Upper lobe of right lung (tissue), 1 donor: Measurements from ENCODE around the gene NAV3. TPM values are rescaled to one million over a fixed set of nuclear protein-coding genes. Genes with fewer than 3 reads are reported as not detected.

ENCODE experiments used
- ATAC-seq: fragments of 200-7000 bp; cut with Tn5 transposase; one replicate; pipeline ENCODE4 v1.9.1; 2020; ENCODE audit warnings: mild to moderate bottlenecking, moderate library complexity
- DNase-seq: peaks from one replicate; pipeline ENCODE4 v3.0.0-alpha.2; 2020
- H3K27ac ChIP-seq: fragments of 200-600 bp; one replicate; pipeline ENCODE4 v1.8.0; 2022
- H3K27me3 ChIP-seq: fragments of 200-600 bp; one replicate; pipeline ENCODE4 v1.8.0; 2022; ENCODE audit warnings: mild to moderate bottlenecking
- H3K36me3 ChIP-seq: fragments of 200-600 bp; one replicate; pipeline ENCODE4 v1.8.0; 2022
- H3K4me1 ChIP-seq: fragments of 200-600 bp; one replicate; pipeline ENCODE4 v1.8.0; 2022
- H3K4me3 ChIP-seq: fragments of 200-600 bp; one replicate; pipeline ENCODE4 v1.8.0; 2022; ENCODE audit warnings: mild to moderate bottlenecking
- H3K9me3 ChIP-seq: fragments of 200-600 bp; one replicate; pipeline ENCODE4 v1.8.0; 2022
- CTCF ChIP-seq: fragments of 200-600 bp; IDR thresholded peaks from one replicate; pipeline ENCODE4 v1.8.0; 2022; ENCODE audit warnings: antibody characterized with exemption
- intact Hi-C: fragments of 100-400 bp; cut with DNase I; formaldehyde crosslinking; loops from one replicate; pipeline ENCODE4 v1.11.0; 2022
- total RNA-seq: library from RNA; stranded (reverse); fragmentation: NEBNext Ultra II Directional; extraction: Animal tissue kit (Norgen Biotek cat#: 25700); gene quantifications from one replicate; pipeline ENCODE4 v1.2.1, GENCODE V29; 2021
- donor health status: DM: no; HTN: yes; CAD: no; lungs with severe emphysema.

Gene NAV3
- total RNA-seq, 1 donor from 2014 or later = 17.8 TPM

GRCh38 chr12:77788231-77789168 lies 42.2 kb upstream of the NAV3 start:
- ATAC-seq (no peak), DNase-seq (no peak)
- no peak for TF ChIP-seq CTCF
- H3K27me3 ChIP-seq = no peaks in the 10 kb centered on the region
- no peaks in the 10 kb centered on the region for H3K4me1 ChIP-seq
- no peaks in the 10 kb centered on the region for H3K9me3 ChIP-seq
- H3K4me3 ChIP-seq = no peak overlapping the region
- intact Hi-C loops = no loop called here
- H3K27ac ChIP-seq = no peak overlapping the region
- H3K36me3 ChIP-seq = no peaks in the 10 kb centered on the region

- intact Hi-C loops = no loop called here
- DNase-seq = no peak
- TF ChIP-seq CTCF = no peak
- Histone ChIP-seq H3K4me1 (no peaks in the 10 kb centered on the region), H3K27ac (no peak overlapping the region), H3K27me3 (no peaks in the 10 kb centered on the region), H3K9me3 (no peaks in the 10 kb centered on the region), H3K4me3 (no peak overlapping the region), H3K36me3 (no peaks in the 10 kb centered on the region)
- no peak for ATAC-seq
Measured at GRCh38 chr12:77795699-77796098, 35.0 kb upstream of the NAV3 start.

GRCh38 chr12:77796775-77797174 lies 33.9 kb upstream of the NAV3 start:
- no peaks in the 10 kb centered on the region for H3K27me3 ChIP-seq
- ATAC-seq = no peak
- no peak overlapping the region for H3K4me3 ChIP-seq
- no peaks in the 10 kb centered on the region for H3K36me3 ChIP-seq
- no peak for TF ChIP-seq CTCF
- no peaks in the 10 kb centered on the region for H3K9me3 ChIP-seq
- intact Hi-C loops = no loop called here
- H3K4me1 ChIP-seq = no peaks in the 10 kb centered on the region
- no peak overlapping the region for H3K27ac ChIP-seq
- no peak for DNase-seq

- H3K27me3 ChIP-seq = no peaks in the 10 kb centered on the region
- DNase-seq = no peak
- no peak for ATAC-seq
Measured at GRCh38 chr12:77800501-77800900, 30.2 kb upstream of the NAV3 start.

GRCh38 chr12:77808534-77808933 lies 22.2 kb upstream of the NAV3 start:
- Histone ChIP-seq H3K4me3 (no peak overlapping the region), H3K27ac (no peak overlapping the region), H3K9me3 (no peaks in the 10 kb centered on the region), H3K4me1 (no peaks in the 10 kb centered on the region), H3K27me3 (no peaks in the 10 kb centered on the region), H3K36me3 (no peaks in the 10 kb centered on the region)
- no peak for TF ChIP-seq CTCF
- intact Hi-C loops = no loop called here
- ATAC-seq (no peak), DNase-seq (no peak)

More at GRCh38 chr12:77800501-77800900, 30.2 kb upstream of the NAV3 start:
- no peak for TF ChIP-seq CTCF
- H3K9me3 ChIP-seq = no peaks in the 10 kb centered on the region
- H3K4me1 ChIP-seq = no peaks in the 10 kb centered on the region
- no peak overlapping the region for H3K4me3 ChIP-seq
- H3K27ac ChIP-seq = no peak overlapping the region
- intact Hi-C loops = no loop called here
- no peaks in the 10 kb centered on the region for H3K36me3 ChIP-seq
